ENCODE measurements around the gene KPNA6. TPM values are rescaled to one million over a fixed set of nuclear protein-coding genes. Genes with fewer than 3 reads are reported as not detected.

KPNA6 gene
- total and polyA plus RNA-seq, 2 of the 13 experiments (the other 11 are each of a cell fraction or from before 2014, with no cell fraction given): 22.0 to 47.5 TPM

GRCh38 chr1:32091591-32091990 is 16.3 kb upstream of the KPNA6 start:
- Histone ChIP-seq H3K4me2 (ENCODE audit: low read depth, low read length) (no peak overlapping the region), H3K9ac (ENCODE audit: insufficient read depth, low read depth, low read length) (no peak overlapping the region), H3K9me3 (ENCODE audit: low read length) (no peaks in the 10 kb centered on the region), H3K79me2 (ENCODE audit: insufficient read depth, low read length) (no peaks in the 10 kb centered on the region), H3K27me3 (ENCODE audit: control insufficient read depth in 1 of 2, insufficient read depth in 2 of 2, low read length in 2 of 2) (no peaks in the 10 kb centered on the region), H4K20me1 (ENCODE audit: insufficient read depth, low read length) (no peaks in the 10 kb centered on the region), H3K27ac (ENCODE audit: extremely low read length, insufficient read depth, low read length) (no peak overlapping the region), H2AFZ (ENCODE audit: low read length) (no peak overlapping the region), H3K4me1 (ENCODE audit: insufficient read depth, low read length) (no peaks in the 10 kb centered on the region), H3K4me3 (replicated peaks in 1 of 3; ENCODE audit: insufficient read depth in 1 of 3, low read depth in 2 of 3, low read length in 3 of 3) (no peak overlapping the region), H3K36me3 (replicated peaks in 1 of 2; ENCODE audit: control insufficient read depth in 1 of 2, insufficient read depth in 2 of 2, low read length in 2 of 2) (peaks cover 19 to 30% of the 10 kb centered on the region in 2 experiments; a peak in 4 of 5 replicates)
- CTCF ChIA-PET (ENCODE audit: low intra/inter-chr PET ratio, low total read pairs): no interaction called here
- POLR2A ChIA-PET: interaction anchor here (1.7 kb wide), 1 partner anchor 19 kb away, joined by 5 read pairs; the partner anchor contains the start of gene TMEM39B
- no CpG with 5 or more reads among the region's 15 CpGs for WGBS (ENCODE audit: low lambda C conversion rate)
- no peak for TF ChIP-seq MXD3 (CRISPR knock-in tag; IDR thresholded peaks at IDR 0.05)
- TF ChIP-seq ZMYM2 (CRISPR knock-in tag; IDR thresholded peaks at IDR 0.05): no peak
- TF ChIP-seq KDM5A (IDR thresholded peaks at IDR 0.05; ENCODE audit: borderline replicate concordance, low read length): no peak
- TF ChIP-seq ZFP90 (CRISPR knock-in tag; IDR thresholded peaks at IDR 0.05; ENCODE audit: borderline replicate concordance): no peak
- TF ChIP-seq THAP9 (CRISPR knock-in tag; IDR thresholded peaks at IDR 0.05; ENCODE audit: borderline replicate concordance): no peak
- TF ChIP-seq ZBTB43 (CRISPR knock-in tag; conservative IDR thresholded peaks at IDR 0.05): no peak
- FAIRE-seq (no peak), DNase-seq (ENCODE audit: low spot score) (no peak), ATAC-seq (no peak)
- intact Hi-C loops (cut with micrococcal nuclease; ENCODE audit: unreplicated experiment): no loop called here
- in situ Hi-C loops (cut with HindIII; ENCODE audit: extremely low pct_ligation_motif_present, low pct_unique_long_range_greater_than_20kb): no loop called here
- no TSS peak for BruUV-seq (replicated peaks)
